ENCODE measurements around the gene PTGIR.

- no peak for TF ChIP-seq CTCF (IDR thresholded peaks at IDR 0.05)
- no peak for TF ChIP-seq POLR2A (IDR thresholded peaks at IDR 0.05)
Measured at GRCh38 chr19:46646402-46646801, 21.5 kb upstream of the PTGIR start.

Data from heart left ventricle (tissue), 13 donors.